ENCODE data around the gene IL23R. TPM values are rescaled to one million over a fixed set of nuclear protein-coding genes. Genes with fewer than 3 reads are reported as not detected.

Gene IL23R
- total RNA-seq, 4 donors from 2014 or later = under 0.01 to 0.22 TPM; not detected in 2

DNA sequence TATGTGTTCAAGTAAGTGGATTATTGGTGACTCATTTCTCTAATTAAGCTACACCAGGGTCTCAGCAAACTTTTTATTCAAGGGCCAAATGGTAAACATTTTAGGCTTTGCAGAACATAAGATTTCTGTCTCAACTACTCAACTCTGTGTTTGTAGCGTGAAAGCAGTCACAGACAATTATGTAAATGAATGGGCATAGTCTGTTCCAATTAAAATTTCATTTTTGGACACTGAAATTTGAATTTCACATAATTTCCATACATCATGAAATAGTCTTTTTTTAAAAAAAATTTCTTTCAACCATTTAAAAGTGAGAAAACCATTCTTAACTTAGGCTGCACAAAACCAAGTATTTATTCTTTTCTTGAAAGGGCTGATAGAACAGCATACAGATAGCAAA, 50.1 kb downstream of the IL23R start:
- no peak overlapping the region for H3K27ac ChIP-seq
- no peak for TF ChIP-seq CTCF (IDR thresholded peaks at IDR 0.05)
- TF ChIP-seq POLR2A (IDR thresholded peaks at IDR 0.05) = no peak
- no peak overlapping the region for H3K4me3 ChIP-seq
- intact Hi-C loops (cut with DNase I) = loop anchor here (10.0 kb wide), 1 partner anchor 288 kb away; no protein-coding TSS in a partner anchor
- WGBS, 2 donors = 93 to 96% methylated on average over 1 of the region's 1 CpG
- no peak for DNase-seq
- no peaks in the 10 kb centered on the region for H3K27me3 ChIP-seq
- H3K36me3 ChIP-seq = no peaks in the 10 kb centered on the region
- H3K4me1 ChIP-seq = peaks cover 0 to 38% (median 0%) of the 10 kb centered on the region in 3 donors
- H3K9me3 ChIP-seq = no peaks in the 10 kb centered on the region

DNA sequence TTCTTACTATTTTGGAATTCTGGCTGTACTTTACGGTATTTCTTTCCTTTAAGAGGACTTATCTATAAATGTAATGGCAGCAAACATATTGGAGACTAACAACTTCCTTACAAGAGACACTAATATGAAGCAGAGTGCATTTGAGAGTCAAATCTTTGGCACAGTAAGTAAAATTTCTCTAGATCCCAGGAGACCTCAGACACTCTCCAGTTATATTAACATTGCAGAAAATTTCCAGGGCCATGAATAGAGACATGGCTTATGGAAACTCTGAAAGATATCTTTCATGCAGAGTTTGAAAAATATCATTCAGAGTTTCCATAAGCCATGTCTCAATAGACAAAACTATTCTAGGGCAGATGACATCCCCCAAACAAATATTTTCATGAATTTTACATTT, 51.2 kb downstream of the IL23R start:
- H3K27ac ChIP-seq = no peak overlapping the region
- H3K27me3 ChIP-seq = no peaks in the 10 kb centered on the region
- TF ChIP-seq POLR2A (IDR thresholded peaks at IDR 0.05) = no peak
- no peak for TF ChIP-seq CTCF (IDR thresholded peaks at IDR 0.05)
- no peak for DNase-seq
- H3K9me3 ChIP-seq = no peaks in the 10 kb centered on the region
- H3K4me3 ChIP-seq = no peak overlapping the region
- whole genome bisulfite sequencing, 2 donors = 71 to 72% methylated on average over 1 of the region's 1 CpG
- intact Hi-C loops (cut with DNase I) = loop anchor here (10.0 kb wide), 1 partner anchor 287 kb away; no protein-coding TSS in a partner anchor
- H3K36me3 ChIP-seq = no peaks in the 10 kb centered on the region
- H3K4me1 ChIP-seq = peaks cover 0 to 33% (median 0%) of the 10 kb centered on the region in 3 donors

DNA sequence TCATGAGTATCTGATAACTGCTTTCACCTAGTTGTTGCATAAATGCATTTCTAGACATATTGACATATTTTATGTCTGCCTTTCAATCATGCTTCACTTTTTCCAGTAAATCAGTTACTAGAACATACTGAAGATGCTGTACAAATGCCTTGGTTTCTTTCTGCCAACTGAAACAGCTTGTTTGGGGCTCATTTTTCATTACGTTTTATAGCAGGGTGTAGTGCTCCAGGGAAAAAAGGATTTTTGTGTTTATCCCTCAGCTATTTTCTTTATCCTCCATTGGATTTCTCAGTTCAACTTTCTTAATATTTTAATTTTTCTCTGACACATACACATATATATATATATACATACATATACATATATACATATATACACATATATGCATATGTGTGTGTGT, 51.7 kb downstream of the IL23R start:
- intact Hi-C loops (cut with DNase I) = loop anchor here (10.0 kb wide), 1 partner anchor 287 kb away; no protein-coding TSS in a partner anchor
- DNase-seq = no peak
- H3K9me3 ChIP-seq = no peaks in the 10 kb centered on the region
- H3K4me1 ChIP-seq = peaks cover 0 to 32% (median 0%) of the 10 kb centered on the region in 3 donors
- TF ChIP-seq CTCF (IDR thresholded peaks at IDR 0.05) = no peak
- TF ChIP-seq POLR2A (IDR thresholded peaks at IDR 0.05) = no peak
- H3K36me3 ChIP-seq = no peaks in the 10 kb centered on the region
- no peak overlapping the region for H3K4me3 ChIP-seq
- 71 to 76% methylated on average over 1 of the region's 1 CpG for WGBS, 2 donors
- no peaks in the 10 kb centered on the region for H3K27me3 ChIP-seq
- no peak overlapping the region for H3K27ac ChIP-seq

DNA sequence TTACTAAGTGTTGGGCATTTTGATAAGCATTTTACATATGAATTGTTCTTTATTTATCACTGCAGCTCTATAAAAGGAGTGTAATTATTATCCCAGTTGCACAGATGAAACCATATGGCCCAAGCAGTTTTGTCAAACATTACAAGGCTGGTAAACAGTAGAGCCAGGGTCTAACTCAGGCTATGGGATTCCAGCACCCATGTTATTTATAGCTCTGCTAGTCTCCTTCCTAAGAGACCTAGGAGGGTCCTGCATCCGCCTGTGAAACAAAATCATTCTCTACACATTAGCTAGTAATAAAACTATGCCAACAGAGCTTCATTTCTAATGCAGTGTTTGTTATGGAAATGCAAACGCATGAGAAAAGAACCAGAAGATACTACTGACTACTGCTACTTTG, 58.6 kb downstream of the IL23R start:
- intact Hi-C loops (cut with DNase I) = no loop called here
- 55 to 91% methylated on average over 2 of the region's 2 CpGs for WGBS, 2 donors
- H3K4me3 ChIP-seq = no peak overlapping the region
- H3K36me3 ChIP-seq = no peaks in the 10 kb centered on the region
- no peaks in the 10 kb centered on the region for H3K9me3 ChIP-seq
- peaks cover 8 to 85% (median 28%) of the 10 kb centered on the region in 3 donors for H3K4me1 ChIP-seq
- TF ChIP-seq POLR2A (IDR thresholded peaks at IDR 0.05) = no peak
- TF ChIP-seq CTCF (IDR thresholded peaks at IDR 0.05) = no peak
- peak overlapping the region in 1 of 4 donors; percentile 84 for H3K27ac ChIP-seq
- H3K27me3 ChIP-seq = no peaks in the 10 kb centered on the region
- no peak for DNase-seq

DNA sequence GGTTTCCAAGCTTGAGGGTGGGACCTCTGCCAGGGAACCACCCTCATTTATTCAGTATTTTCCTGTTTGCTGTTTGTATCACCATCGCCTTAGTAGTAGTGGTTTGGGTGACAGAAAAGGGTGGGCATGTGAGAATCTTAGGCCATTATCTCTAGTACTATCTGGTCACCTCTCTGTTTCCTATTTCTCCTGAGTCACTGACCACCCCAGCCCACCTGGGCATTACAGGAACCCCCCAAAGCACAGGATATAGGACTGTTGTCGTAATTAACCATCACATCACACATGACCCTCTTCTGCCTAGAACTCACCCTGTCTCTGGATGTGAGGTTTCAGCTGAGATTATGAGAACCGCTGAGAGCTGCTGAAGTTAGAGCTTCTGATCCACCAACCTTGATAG, 60.4 kb downstream of the IL23R start:
- peaks cover 8 to 89% (median 36%) of the 10 kb centered on the region in 3 donors for H3K4me1 ChIP-seq
- no peak for TF ChIP-seq CTCF (IDR thresholded peaks at IDR 0.05)
- no peak for TF ChIP-seq POLR2A (IDR thresholded peaks at IDR 0.05)
- intact Hi-C loops (cut with DNase I) = no loop called here
- DNase-seq = no peak
- H3K36me3 ChIP-seq = no peaks in the 10 kb centered on the region
- H3K27ac ChIP-seq = peak overlapping the region; percentile 19 to 84 (median 72)
- no peaks in the 10 kb centered on the region for H3K27me3 ChIP-seq
- no peak overlapping the region for H3K4me3 ChIP-seq
- no peaks in the 10 kb centered on the region for H3K9me3 ChIP-seq
- 64 to 65% methylated on average over 3 of the region's 3 CpGs for whole genome bisulfite sequencing, 2 donors
